Small intestine (tissue), 7 donors: Measurements from ENCODE around the gene STAMBPL1. TPM values are rescaled to one million over a fixed set of nuclear protein-coding genes. Genes with fewer than 3 reads are reported as not detected.
"Not testable (repeated sequence)": the region's sequence is repeated elsewhere in the genome, so short reads cannot be mapped to it uniquely, and the experiment has no call there.

ENCODE experiments used
- DNase-seq, 2 donors: peaks; one replicate each; pipeline versions ENCODE4 v3.0.0 to v3.0.0-alpha.2; 2013
- FAIRE-seq: peaks from 2 replicates; lab custom pipeline; 2012; peaks lifted over from hg19 to GRCh38; lab: Jason Lieb, UNC
- H3K27ac ChIP-seq, 3 donors: one replicate each; pipeline ENCODE4 v1.5.1; 2013; ENCODE audit warnings: low read length in 2 of 3, mild to moderate bottlenecking in 2 of 3, control low read depth in 1 of 3, inconsistent platforms in 1 of 3, low read depth in 1 of 3, moderate library complexity in 1 of 3
- H3K27me3 ChIP-seq, 3 donors: one replicate each; pipeline ENCODE4 v1.6.1; 2013; ENCODE audit warnings: low read length in 3 of 3, inconsistent platforms in 1 of 3; ENCODE audit not compliant: control insufficient read depth in 3 of 3, insufficient read depth in 3 of 3
- H3K36me3 ChIP-seq, 3 donors: one replicate each; pipeline ENCODE4 v1.6.1; 2013; ENCODE audit warnings: low read length in 3 of 3, inconsistent platforms in 1 of 3, low read depth in 1 of 3, mild to moderate bottlenecking in 1 of 3, moderate library complexity in 1 of 3; ENCODE audit not compliant: control insufficient read depth in 3 of 3, insufficient read depth in 2 of 3
- H3K4me1 ChIP-seq, 3 donors: one replicate each; pipeline ENCODE4 v1.6.1; 2013; ENCODE audit warnings: low read length in 2 of 3, inconsistent platforms in 1 of 3, low read depth in 1 of 3, mild to moderate bottlenecking in 1 of 3, moderate library complexity in 1 of 3; ENCODE audit not compliant: control insufficient read depth in 3 of 3, insufficient read depth in 2 of 3
- H3K4me3 ChIP-seq, 3 donors: one replicate each; pipeline ENCODE4 v1.5.1; 2013; ENCODE audit warnings: low read length in 3 of 3, control low read depth in 1 of 3, inconsistent platforms in 1 of 3, low read depth in 1 of 3, mild to moderate bottlenecking in 1 of 3, moderate library complexity in 1 of 3
- H3K9me3 ChIP-seq, 2 donors: one replicate each; pipeline ENCODE4 v1.6.1; 2013; ENCODE audit warnings: low read depth in 1 of 2, low read length in 1 of 2; ENCODE audit not compliant: control insufficient read depth in 2 of 2, insufficient read depth in 1 of 2
- WGBS, 3 donors: extraction: QIAGEN DNeasy Blood & Tissue Kit; methylation state at CpG; one replicate each; pipeline ENCODE4 v1.1.7; 2013; 5-methylcytosine and 5-hydroxymethylcytosine counted together
- polyA plus RNA-seq, 4 donors: library from polyadenylated mRNA; stranded (reverse) in 3 of 4; unstranded in 1 of 4; fragments of 200-250 nt in 3 of 4; fragments of 120-200 nt in 1 of 4; gene quantifications; one replicate each; pipeline versions ENCODE4 v1.2.1 to v1.2.3, GENCODE V29; 2013
- donor health status: healthy with polysubstance abuse.
- donor health status: control.
- donor health status: control.
- donor health status: Bipolar disorder and iron deficiency.
- donor health status: healthy.

The STAMBPL1 gene
- polyA plus RNA-seq, 4 donors = 2.9 to 27.7 (median 9.4) TPM

DNA sequence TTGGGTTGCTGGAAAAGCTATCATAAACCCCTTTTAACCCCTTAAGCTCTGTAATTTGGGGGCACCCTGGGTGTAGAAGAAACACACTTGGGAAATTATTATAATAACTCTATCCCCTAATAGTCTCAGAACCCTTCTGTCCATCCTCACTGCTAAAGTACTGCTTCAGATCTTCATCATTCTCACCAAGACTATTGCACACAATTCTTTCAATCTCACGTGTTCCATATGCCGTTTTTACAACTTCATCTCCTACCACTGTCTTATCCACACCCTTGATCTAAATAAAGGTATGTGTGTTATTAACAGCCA lies 44.2 kb upstream of the STAMBPL1 start:
- no peak overlapping the region for H3K4me3 ChIP-seq
- H3K27ac ChIP-seq = no peak overlapping the region
- H3K4me1 ChIP-seq = peaks cover 0 to 12% (median 3%) of the 10 kb centered on the region in 3 donors
- H3K36me3 ChIP-seq = no peaks in the 10 kb centered on the region
- 3 to 19% (median 15%) methylated on average over 2 of the region's 2 CpGs for WGBS, 3 donors
- H3K27me3 ChIP-seq = no peaks in the 10 kb centered on the region
- DNase-seq (no peak), FAIRE-seq (no peak)
- no peaks in the 10 kb centered on the region for H3K9me3 ChIP-seq

GRCh38 chr10:88837632-88838031 lies 42.4 kb upstream of the STAMBPL1 start:
- DNase-seq = peak in 1 of 2 donors; percentile 37
- H3K9me3 ChIP-seq, H3K27ac ChIP-seq, H3K27me3 ChIP-seq, H3K4me3 ChIP-seq, H3K36me3 ChIP-seq, FAIRE-seq: not testable (repeated sequence)
- H3K4me1 ChIP-seq = peaks cover 0 to 16% (median 7%) of the 10 kb centered on the region in 3 donors

DNA sequence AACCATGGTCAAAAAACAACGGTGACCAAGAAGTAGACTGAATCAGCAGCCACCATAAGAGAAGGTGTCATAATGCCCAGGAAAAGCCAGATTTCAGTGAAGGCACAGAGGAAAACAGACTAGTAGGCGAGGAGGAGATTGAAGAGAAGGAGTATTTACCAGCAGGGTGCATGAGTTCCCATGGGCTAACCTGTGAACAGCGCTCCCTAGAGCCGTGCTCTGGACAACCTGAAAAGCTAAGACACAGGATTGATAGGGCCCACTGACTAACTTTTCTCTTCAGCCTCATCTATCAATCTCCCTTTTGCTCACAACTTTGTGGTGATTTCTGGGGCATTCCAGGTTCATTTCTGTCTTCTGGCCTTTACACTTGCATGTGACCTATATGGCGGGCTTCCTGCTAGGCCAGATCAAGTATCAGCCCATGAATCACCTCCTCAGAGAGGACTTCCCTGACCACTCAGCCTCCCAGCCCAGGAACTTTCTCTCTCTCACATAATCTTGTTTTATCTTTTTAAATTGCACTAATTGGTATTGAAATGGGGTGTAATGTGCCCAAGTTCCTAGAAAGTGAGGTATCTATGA lies 41.2 kb upstream of the STAMBPL1 start:
- peaks cover 0 to 16% (median 7%) of the 10 kb centered on the region in 3 donors for H3K4me1 ChIP-seq
- FAIRE-seq (no peak), DNase-seq (no peak)
- no peak overlapping the region for H3K4me3 ChIP-seq
- no peaks in the 10 kb centered on the region for H3K36me3 ChIP-seq
- no peak overlapping the region for H3K27ac ChIP-seq
- 88 to 93% (median 93%) methylated on average over 5 of the region's 5 CpGs for WGBS, 3 donors
- no peaks in the 10 kb centered on the region for H3K9me3 ChIP-seq
- no peaks in the 10 kb centered on the region for H3K27me3 ChIP-seq

- H3K9me3 ChIP-seq = no peaks in the 10 kb centered on the region
- no peaks in the 10 kb centered on the region for H3K36me3 ChIP-seq
- peak; percentile 41 for FAIRE-seq
- peak; percentile 80 to 81 for DNase-seq
- H3K4me1 ChIP-seq = peaks cover 0 to 16% (median 7%) of the 10 kb centered on the region in 3 donors
- H3K27me3 ChIP-seq = no peaks in the 10 kb centered on the region
- H3K4me3 ChIP-seq = no peak overlapping the region
- 12 to 66% (median 32%) methylated on average over 3 of the region's 3 CpGs for WGBS, 3 donors
- peak overlapping the region in 1 of 3 donors; percentile 64 for H3K27ac ChIP-seq
These were observed 39.9 kb upstream of the STAMBPL1 start for GRCh38 chr10:88840104-88840503.

- H3K27me3 ChIP-seq = no peaks in the 10 kb centered on the region
- peaks cover 0 to 16% (median 7%) of the 10 kb centered on the region in 3 donors for H3K4me1 ChIP-seq
- FAIRE-seq (no peak), DNase-seq (no peak)
- H3K27ac ChIP-seq = peak overlapping the region in 2 of 3 donors; percentile 50 to 64
- H3K36me3 ChIP-seq = no peaks in the 10 kb centered on the region
- 76 to 84% (median 80%) methylated on average over 5 of the region's 5 CpGs for WGBS, 3 donors
- H3K4me3 ChIP-seq = no peak overlapping the region
- no peaks in the 10 kb centered on the region for H3K9me3 ChIP-seq
These were observed 39.2 kb upstream of the STAMBPL1 start for GRCh38 chr10:88840881-88841280.

DNA sequence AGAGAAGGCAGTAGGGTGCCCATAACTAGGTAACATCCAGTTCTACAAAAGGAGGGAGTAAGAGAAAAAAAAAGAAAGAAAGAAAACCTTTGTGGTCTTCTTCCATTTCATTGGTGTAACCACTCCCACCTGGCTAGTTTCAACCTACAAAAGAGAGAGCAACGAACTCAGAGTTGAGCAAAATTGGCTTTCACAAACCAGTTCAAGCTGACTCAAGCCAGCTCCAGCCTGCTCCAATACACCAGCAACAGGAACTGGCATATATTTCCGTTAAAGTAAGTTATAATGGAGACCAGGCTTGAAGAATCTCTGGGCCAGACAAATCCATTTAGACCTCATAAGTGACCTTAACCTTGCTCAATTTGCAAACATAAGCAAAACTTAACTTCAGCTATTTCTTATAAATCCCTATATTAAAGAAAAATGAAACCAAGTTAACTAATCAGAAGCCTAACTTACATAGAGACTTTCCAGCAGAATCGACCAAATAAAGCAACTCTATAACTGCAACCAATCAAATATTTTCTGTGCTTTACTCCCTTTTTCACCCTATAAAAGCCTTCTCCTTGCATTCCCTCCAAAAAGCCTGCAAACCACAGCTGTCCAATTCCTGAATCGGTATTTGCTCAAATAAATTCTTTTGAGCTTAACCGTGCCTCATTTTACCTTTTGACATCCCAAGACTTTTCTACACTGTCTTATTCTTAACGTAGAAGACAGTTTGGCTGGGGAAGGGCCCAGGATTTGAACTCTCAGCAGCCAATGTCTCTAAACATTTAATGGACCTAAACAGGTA lies 38.5 kb upstream of the STAMBPL1 start:
- H3K4me3 ChIP-seq = no peak overlapping the region
- H3K27me3 ChIP-seq = no peaks in the 10 kb centered on the region
- 75 to 81% (median 78%) methylated on average over 6 of the region's 6 CpGs for WGBS, 3 donors
- H3K4me1 ChIP-seq = peaks cover 0 to 16% (median 7%) of the 10 kb centered on the region in 3 donors
- DNase-seq = peak in 1 of 2 donors; percentile 34
- no peaks in the 10 kb centered on the region for H3K36me3 ChIP-seq
- peaks cover 0 to 2% of the 10 kb centered on the region in 2 donors for H3K9me3 ChIP-seq
- FAIRE-seq = no peak
- peak overlapping the region in 1 of 3 donors; percentile 50 for H3K27ac ChIP-seq

- WGBS, 3 donors = 88 to 95% (median 92%) methylated on average over 4 of the region's 4 CpGs
- H3K27me3 ChIP-seq = no peaks in the 10 kb centered on the region
- H3K36me3 ChIP-seq = no peaks in the 10 kb centered on the region
- FAIRE-seq = no peak
- no peak overlapping the region for H3K4me3 ChIP-seq
- no peak overlapping the region for H3K27ac ChIP-seq
- peaks cover 0 to 4% of the 10 kb centered on the region in 2 donors for H3K9me3 ChIP-seq
- no peak for DNase-seq
- H3K4me1 ChIP-seq = peaks cover 0 to 16% (median 7%) of the 10 kb centered on the region in 3 donors
These were observed 36.9 kb upstream of the STAMBPL1 start for GRCh38 chr10:88843171-88843570.

GRCh38 chr10:88848499-88848898 lies 31.5 kb upstream of the STAMBPL1 start:
- DNase-seq (peak in 1 of 2 donors; percentile 58), FAIRE-seq (no peak)
- 0 to 17% (median 10%) methylated on average over 1 of the region's 1 CpG for WGBS, 3 donors
- Histone ChIP-seq H3K4me1 (peaks cover 0 to 8% (median 3%) of the 10 kb centered on the region in 3 donors), H3K9me3 (peaks cover 0 to 4% of the 10 kb centered on the region in 2 donors), H3K4me3 (no peak overlapping the region), H3K27ac (no peak overlapping the region), H3K27me3 (no peaks in the 10 kb centered on the region), H3K36me3 (no peaks in the 10 kb centered on the region)
